ENCODE data around the gene CNGA1. TPM values are rescaled to one million over a fixed set of nuclear protein-coding genes. Genes with fewer than 3 reads are reported as not detected.

CNGA1 gene
- total RNA-seq, 4 donors from 2014 or later = 0.40 to 1.8 TPM; not detected in 2

DNA sequence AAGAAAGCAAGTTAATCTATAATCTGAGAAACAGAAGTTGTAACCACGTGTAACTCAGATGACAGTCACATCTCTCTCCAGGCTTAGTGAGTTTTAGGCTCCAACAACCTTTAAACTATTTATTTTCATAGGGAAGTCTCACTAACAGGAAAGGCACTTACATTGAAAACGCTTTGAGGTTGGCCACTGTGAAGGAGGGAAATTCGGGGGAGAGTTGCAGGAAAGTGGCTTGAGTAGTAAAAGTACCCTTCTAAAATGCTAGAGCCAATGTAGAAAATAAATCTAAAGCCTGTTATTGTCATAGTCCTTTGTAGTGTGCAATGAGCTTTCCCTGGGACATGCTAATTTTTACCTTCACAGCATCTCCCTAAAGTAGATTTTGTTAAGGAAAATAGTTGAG lies 101.1 kb downstream of the CNGA1 start:
- Histone ChIP-seq H3K4me3 (no peak overlapping the region), H3K27me3 (no peaks in the 10 kb centered on the region), H3K27ac (no peak overlapping the region), H3K4me1 (peaks cover 0 to 33% (median 4%) of the 10 kb centered on the region in 3 donors), H3K9me3 (no peaks in the 10 kb centered on the region), H3K36me3 (peaks cover 0 to 11% of the 10 kb centered on the region in 2 donors)
- TF ChIP-seq POLR2AphosphoS5 (IDR thresholded peaks at IDR 0.05) (no peak), EP300 (IDR thresholded peaks at IDR 0.05) (no peak), CTCF (IDR thresholded peaks at IDR 0.05) (no peak), POLR2A (IDR thresholded peaks at IDR 0.05) (no peak)
- WGBS, 2 donors (ENCODE audit: low coverage in 1 of 2) = 45 to 63% methylated on average over 3 of the region's 3 CpGs
- ATAC-seq = no peak

GRCh38 chr4:47914926-47915237 lies 101.6 kb downstream of the CNGA1 start:
- WGBS, 2 donors (ENCODE audit: low coverage in 1 of 2) = 0 to 2% methylated on average over 5 to 6 of the region's 6 CpGs

DNA sequence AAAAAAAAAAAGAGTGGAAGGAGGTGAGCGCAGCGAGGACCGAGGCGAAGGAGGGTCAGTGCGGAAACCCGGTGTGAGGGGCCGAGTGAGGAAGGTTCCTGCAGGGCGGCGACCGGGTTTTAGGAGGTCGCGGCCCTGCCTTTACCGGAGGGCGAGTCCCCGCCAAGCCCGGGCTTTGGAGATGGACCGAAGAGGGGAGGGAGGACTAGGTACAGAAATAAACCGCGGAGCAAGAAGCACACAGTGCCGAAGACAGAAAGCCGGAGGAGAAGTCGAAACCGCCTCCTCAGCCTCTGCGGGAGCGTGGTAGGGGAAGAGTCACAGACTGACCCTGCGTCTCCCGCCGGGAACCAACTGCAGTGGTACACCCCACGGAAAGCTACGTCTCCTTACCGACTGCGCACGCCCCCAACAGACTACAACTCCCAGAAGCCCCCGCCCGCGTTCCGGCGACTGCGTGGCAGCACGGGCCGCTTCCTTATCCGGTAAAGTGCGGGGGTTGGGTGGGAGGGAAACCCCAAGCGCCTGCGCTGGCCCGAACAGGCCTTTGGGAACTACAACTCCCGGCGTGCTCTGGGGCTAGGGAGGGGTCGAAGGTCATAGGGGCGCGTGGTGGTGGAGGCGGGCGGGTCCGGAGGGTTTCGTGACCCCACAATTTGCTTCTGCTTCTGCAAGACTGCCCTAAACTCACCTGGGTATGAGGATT lies 102.1 kb downstream of the CNGA1 start, which contains the start of gene NFXL1:
Gene NFXL1 (minus strand): TSS at position 364 of the 706 bp plus-strand sequence. CDS start 380 bp downstream, outside the sequence.
- H3K9me3 ChIP-seq = no peaks in the 10 kb centered on the region
- H3K36me3 ChIP-seq = peaks cover 0 to 20% of the 10 kb centered on the region in 2 donors
- no peaks in the 10 kb centered on the region for H3K27me3 ChIP-seq
- TF ChIP-seq POLR2AphosphoS5 (IDR thresholded peaks at IDR 0.05) (peak; percentile 94), EP300 (IDR thresholded peaks at IDR 0.05) (no peak), POLR2A (IDR thresholded peaks at IDR 0.05) (peak; percentile 69 to 70)
- peaks cover 0 to 33% (median 4%) of the 10 kb centered on the region in 3 donors for H3K4me1 ChIP-seq
- peak within 1 kb of the TSS; percentile 70 to 83 for H3K4me3 ChIP-seq
- WGBS, 2 donors (ENCODE audit: low coverage in 1 of 2) = 0 to 1% methylated on average over 11 to 17 of the region's 55 CpGs
- peak; percentile 100 for ATAC-seq
- peak within 1 kb of the TSS; percentile 6 to 86 (median 83) for H3K27ac ChIP-seq

More at GRCh38 chr4:47914926-47915237, 101.6 kb downstream of the CNGA1 start:
- no peak for TF ChIP-seq POLR2A (IDR thresholded peaks at IDR 0.05)
- TF ChIP-seq EP300 (IDR thresholded peaks at IDR 0.05) = no peak
- no peak for TF ChIP-seq POLR2AphosphoS5 (IDR thresholded peaks at IDR 0.05)
- no peak for TF ChIP-seq CTCF (IDR thresholded peaks at IDR 0.05)
- Histone ChIP-seq H3K4me1 (peaks cover 0 to 33% (median 4%) of the 10 kb centered on the region in 3 donors), H3K36me3 (peaks cover 0 to 16% of the 10 kb centered on the region in 2 donors), H3K27me3 (no peaks in the 10 kb centered on the region), H3K4me3 (peak overlapping the region; percentile 70 to 83), H3K27ac (peak overlapping the region in 3 of 4 donors; percentile 82 to 86 (median 84)), H3K9me3 (no peaks in the 10 kb centered on the region)
- peak; percentile 24 for ATAC-seq

- peak; percentile 3 for ATAC-seq
- H3K36me3 ChIP-seq = peaks cover 0 to 24% of the 10 kb centered on the region in 2 donors
These were observed 102.6 kb downstream of the CNGA1 start for GRCh38 chr4:47913861-47914219.

GRCh38 chr4:47913330-47913729 lies 103.2 kb downstream of the CNGA1 start:
- H3K27ac ChIP-seq = peak overlapping the region in 1 of 4 donors; percentile 86
- peaks cover 0 to 33% (median 4%) of the 10 kb centered on the region in 3 donors for H3K4me1 ChIP-seq
- H3K4me3 ChIP-seq = peak overlapping the region; percentile 70 to 83
- no peak for ATAC-seq
- 15 to 20% methylated on average over 1 to 4 of the region's 4 CpGs for WGBS, 2 donors (ENCODE audit: low coverage in 1 of 2)
- no peaks in the 10 kb centered on the region for H3K9me3 ChIP-seq
- TF ChIP-seq POLR2AphosphoS5 (IDR thresholded peaks at IDR 0.05) = no peak
- TF ChIP-seq POLR2A (IDR thresholded peaks at IDR 0.05) = no peak
- TF ChIP-seq CTCF (IDR thresholded peaks at IDR 0.05) = no peak
- TF ChIP-seq EP300 (IDR thresholded peaks at IDR 0.05) = no peak
- no peaks in the 10 kb centered on the region for H3K27me3 ChIP-seq
- H3K36me3 ChIP-seq = peaks cover 0 to 29% of the 10 kb centered on the region in 2 donors

More at GRCh38 chr4:47913861-47914219, 102.6 kb downstream of the CNGA1 start:
- TF ChIP-seq EP300 (IDR thresholded peaks at IDR 0.05) (no peak), POLR2A (IDR thresholded peaks at IDR 0.05) (no peak), CTCF (IDR thresholded peaks at IDR 0.05) (peak in 1 of 4 experiments; percentile 11), POLR2AphosphoS5 (IDR thresholded peaks at IDR 0.05) (no peak)
- H3K9me3 ChIP-seq = no peaks in the 10 kb centered on the region
- peak overlapping the region; percentile 70 to 83 for H3K4me3 ChIP-seq
- no peaks in the 10 kb centered on the region for H3K27me3 ChIP-seq
- H3K27ac ChIP-seq = peak overlapping the region; percentile 6 to 86 (median 83)
- H3K4me1 ChIP-seq = peaks cover 0 to 33% (median 4%) of the 10 kb centered on the region in 3 donors
- 0% methylated on average over 7 to 9 of the region's 29 CpGs for WGBS, 2 donors (ENCODE audit: low coverage in 1 of 2)

Data from gastroesophageal sphincter (tissue), 4 donors.